H1 (cell line): ENCODE data around the gene COX7A1. TPM values are rescaled to one million over a fixed set of nuclear protein-coding genes. Genes with fewer than 3 reads are reported as not detected.

Source experiments
- BRCA1 ChIP-seq: IDR thresholded peaks from 2 replicates; pipeline ENCODE4 v1.6.1; 2012; ENCODE audit warnings: low read depth, low read length, improper control_type of control experiment
- CTBP2 ChIP-seq: IDR thresholded peaks from 2 replicates; pipeline ENCODE4 v1.7.0; 2011; ENCODE audit warnings: borderline replicate concordance, mild to moderate bottlenecking, moderate library complexity, mixed read lengths, low read length; ENCODE audit not compliant: insufficient read depth, insufficient read length
- EP300 ChIP-seq, 2 experiments: IDR thresholded peaks; 1 replicate in 1 of 2; 2 replicates in 1 of 2; pipeline ENCODE4 v1.6.1; 2011 to 2012; ENCODE audit warnings: low read depth in 2 of 2, low read length in 2 of 2, mild to moderate bottlenecking in 2 of 2, borderline replicate concordance in 1 of 2, inconsistent platforms in 1 of 2, moderate library complexity in 1 of 2
- JUN ChIP-seq: IDR thresholded peaks from 2 replicates; pipeline ENCODE4 v1.6.1; 2011; ENCODE audit warnings: low read depth, mild to moderate bottlenecking, improper control_type of control experiment, low read length
- NRF1 ChIP-seq: IDR thresholded peaks from 2 replicates; pipeline ENCODE4 v1.6.1; 2011; ENCODE audit warnings: mild to moderate bottlenecking, low read depth, low read length, improper control_type of control experiment
- PHF8 ChIP-seq: fragments of 200-600 bp; sonication (generic); conservative IDR thresholded peaks from 2 replicates; pipeline ENCODE4 v1.7.1; 2012; ENCODE audit warnings: low read depth, mild to moderate bottlenecking, inconsistent platforms, low read length, moderate library complexity
- POU5F1 ChIP-seq: IDR thresholded peaks from 2 replicates; pipeline ENCODE4 v1.6.1; 2011; ENCODE audit warnings: low read depth, mild to moderate bottlenecking, low read length, moderate library complexity
- SIN3A ChIP-seq, 2 experiments: IDR thresholded peaks in 1 of 2; conservative IDR thresholded peaks in 1 of 2; 2 replicates each; pipeline ENCODE4 v1.6.1; 2011 to 2012; ENCODE audit warnings: low read length in 2 of 2, improper control_type of control experiment in 1 of 2, low read depth in 1 of 2, mild to moderate bottlenecking in 1 of 2
- TCF12 ChIP-seq: IDR thresholded peaks from 2 replicates; pipeline ENCODE4 v1.6.1; 2011; ENCODE audit warnings: low read depth, mild to moderate bottlenecking, low read length
- polyA plus RNA-seq, 7 experiments: library from polyadenylated mRNA; depleted of rRNA in 3 of 7; stranded (reverse) in 5 of 7; unstranded in 2 of 7; fragments of >200 nt in 5 of 7; fragments of 200-250 nt in 2 of 7; gene quantifications; 1 replicate in 5 of 7; 2 replicates in 1 of 7; 4 replicates in 1 of 7; pipeline versions ENCODE4 v1.2.1 to v1.2.3, GENCODE V29; 2011 to 2013; ENCODE audit warnings: missing spikeins in 2 of 7, mixed read lengths in 2 of 7
- total RNA-seq: library from RNA; stranded (reverse); fragmentation: NEBNext Ultra II Directional; extraction: Animal tissue kit (Norgen Biotek cat#: 25700); gene quantifications from 2 replicates; pipeline ENCODE4 v1.2.1, GENCODE V29; 2021

The COX7A1 gene
- total and polyA plus RNA-seq, 2 of the 8 experiments (the other 6 are each of a cell fraction or from before 2014, with no cell fraction given): 0.60 TPM

GRCh38 chr19:36115453-36116343 lies 36.5 kb downstream of the COX7A1 start, which contains the start of gene TBCB (continued):
- 0 out of 4 replicates have a peak, but pooled peaks of 1 of the 2 experiments have one; percentile 9 for TF ChIP-seq SIN3A (conservative IDR thresholded peaks at IDR 0.05 in 1 of 2, IDR thresholded peaks at IDR 0.05 in 1 of 2; ENCODE audit: low read depth in 1 of 2, low read length in 2 of 2)
- no peak for TF ChIP-seq EP300 (IDR thresholded peaks at IDR 0.05; ENCODE audit: borderline replicate concordance in 1 of 2, low read depth in 2 of 2, low read length in 2 of 2)
- no peak for TF ChIP-seq BRCA1
- TF ChIP-seq JUN: no peak
- no peak for TF ChIP-seq NRF1
- no peak for TF ChIP-seq POU5F1
- no peak for TF ChIP-seq CTBP2
- TF ChIP-seq TCF12: no peak
- peak; percentile 70 for TF ChIP-seq PHF8
